Lung (tissue), 12 donors: Measurements from ENCODE around the gene AMN. TPM values are rescaled to one million over a fixed set of nuclear protein-coding genes. Genes with fewer than 3 reads are reported as not detected.
"Not testable (repeated sequence)": the region's sequence is repeated elsewhere in the genome, so short reads cannot be mapped to it uniquely, and the experiment has no call there.

Experiments used
- ATAC-seq: fragments of 200-7000 bp; cut with Tn5 transposase; one replicate; pipeline ENCODE4 v1.9.1; 2020; ENCODE audit warnings: moderate number of reproducible peaks; ENCODE audit not compliant: insufficient read depth, low FRiP score
- DNase-seq, 3 donors: peaks; one replicate each; pipeline ENCODE4 v3.0.0-alpha.2; 2013 to 2017
- H3K27ac ChIP-seq, 2 donors: one replicate each; pipeline ENCODE4 v1.5.1; 2013; ENCODE audit warnings: mild to moderate bottlenecking in 2 of 2, moderate library complexity in 2 of 2, control low read depth in 1 of 2, inconsistent platforms in 1 of 2, low read depth in 1 of 2, low read length in 1 of 2
- H3K27me3 ChIP-seq, 3 donors: one replicate each; pipeline ENCODE4 v1.5.1; 2013; ENCODE audit warnings: low read length in 2 of 3; ENCODE audit not compliant: control insufficient read depth in 3 of 3, insufficient read depth in 3 of 3
- H3K36me3 ChIP-seq, 4 donors: one replicate each; pipeline ENCODE4 v1.5.1; 2013; ENCODE audit warnings: low read length in 4 of 4, mild to moderate bottlenecking in 1 of 4, moderate library complexity in 1 of 4; ENCODE audit not compliant: control insufficient read depth in 4 of 4, insufficient read depth in 4 of 4
- H3K4me1 ChIP-seq, 5 donors: one replicate each; pipeline ENCODE4 v1.5.1; 2013; ENCODE audit warnings: low read length in 5 of 5, mild to moderate bottlenecking in 2 of 5, moderate library complexity in 1 of 5; ENCODE audit not compliant: control insufficient read depth in 5 of 5, insufficient read depth in 5 of 5
- H3K4me3 ChIP-seq: one replicate; pipeline ENCODE4 v1.5.1; 2013; ENCODE audit warnings: mild to moderate bottlenecking, control low read depth, moderate library complexity
- H3K9ac ChIP-seq, 2 donors: one replicate each; pipeline ENCODE4 v1.5.1; 2013; ENCODE audit warnings: low read length in 2 of 2, control low read depth in 1 of 2; ENCODE audit not compliant: insufficient read depth in 1 of 2
- H3K9me3 ChIP-seq, 4 donors: one replicate each; pipeline ENCODE4 v1.5.1; 2013; ENCODE audit warnings: low read length in 3 of 4, mild to moderate bottlenecking in 1 of 4, moderate library complexity in 1 of 4; ENCODE audit not compliant: control insufficient read depth in 4 of 4, insufficient read depth in 3 of 4
- WGBS, 2 donors: extraction: QIAGEN DNeasy Blood & Tissue Kit; methylation state at CpG; one replicate each; pipeline ENCODE4 v1.1.7; 2013; 5-methylcytosine and 5-hydroxymethylcytosine counted together
- polyA plus RNA-seq, 2 donors: library from polyadenylated mRNA; stranded (reverse); fragments of 200-250 nt; gene quantifications; one replicate each; pipeline ENCODE4 v1.2.1, GENCODE V29; 2013
- total RNA-seq, 2 donors: library from RNA; depleted of rRNA in 1 of 2; stranded (reverse); fragments of >200 nt in 1 of 2; gene quantifications; one replicate each; pipeline ENCODE4 v1.2.1, GENCODE V29; 2014 to 2021
- TF ChIP-seq, protein P1 (sequence below): IDR thresholded peaks from 2 replicates; pipeline ENCODE4 v1.5.1; 2012; ENCODE audit warnings: mild to moderate bottlenecking; ENCODE audit errors: control extremely low read depth, extremely low read depth
- donor health status: control.
- donor health status: control.
- donor health status: Bipolar disorder and iron deficiency.
- donor health status: healthy.
- donor health status: DM: yes; HTN: yes; CAD: no.

The AMN gene
- total and polyA plus RNA-seq, 4 donors = 0.94 to 24.7 (median 12.6) TPM

DNA sequence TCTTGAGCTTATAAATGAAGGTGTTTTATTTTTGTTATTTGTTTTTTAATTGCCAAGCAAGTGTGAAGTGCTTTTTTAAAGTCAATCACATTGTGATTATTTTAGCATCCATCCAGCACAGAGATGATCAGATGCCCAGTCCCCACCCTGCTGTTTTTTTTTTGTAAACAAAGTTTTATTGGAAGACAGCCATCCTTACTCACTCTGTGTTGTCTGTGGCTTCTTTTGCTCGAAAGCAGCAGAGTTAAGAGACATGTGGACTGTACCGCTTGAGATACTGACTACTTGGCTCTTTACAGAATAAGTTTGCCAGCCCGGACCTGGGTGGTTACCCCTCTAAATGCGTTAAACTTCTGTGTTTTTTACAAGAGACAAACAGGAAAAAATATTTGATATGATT, 30.9 kb upstream of the AMN start:
- Histone ChIP-seq H3K27me3 (no peaks in the 10 kb centered on the region), H3K9ac (no peak overlapping the region), H3K9me3 (no peaks in the 10 kb centered on the region), H3K36me3 (peaks cover 0 to 13% (median 8%) of the 10 kb centered on the region in 4 donors), H3K27ac (no peak overlapping the region), H3K4me3 (no peak overlapping the region), H3K4me1 (peaks cover 0 to 18% (median 0%) of the 10 kb centered on the region in 5 donors)
- 81 to 84% methylated on average over 4 of the region's 4 CpGs for WGBS, 2 donors
- DNase-seq (peak in 2 of 3 donors; percentile 57 to 65), ATAC-seq (no peak)
- TF ChIP-seq, protein P1, sequence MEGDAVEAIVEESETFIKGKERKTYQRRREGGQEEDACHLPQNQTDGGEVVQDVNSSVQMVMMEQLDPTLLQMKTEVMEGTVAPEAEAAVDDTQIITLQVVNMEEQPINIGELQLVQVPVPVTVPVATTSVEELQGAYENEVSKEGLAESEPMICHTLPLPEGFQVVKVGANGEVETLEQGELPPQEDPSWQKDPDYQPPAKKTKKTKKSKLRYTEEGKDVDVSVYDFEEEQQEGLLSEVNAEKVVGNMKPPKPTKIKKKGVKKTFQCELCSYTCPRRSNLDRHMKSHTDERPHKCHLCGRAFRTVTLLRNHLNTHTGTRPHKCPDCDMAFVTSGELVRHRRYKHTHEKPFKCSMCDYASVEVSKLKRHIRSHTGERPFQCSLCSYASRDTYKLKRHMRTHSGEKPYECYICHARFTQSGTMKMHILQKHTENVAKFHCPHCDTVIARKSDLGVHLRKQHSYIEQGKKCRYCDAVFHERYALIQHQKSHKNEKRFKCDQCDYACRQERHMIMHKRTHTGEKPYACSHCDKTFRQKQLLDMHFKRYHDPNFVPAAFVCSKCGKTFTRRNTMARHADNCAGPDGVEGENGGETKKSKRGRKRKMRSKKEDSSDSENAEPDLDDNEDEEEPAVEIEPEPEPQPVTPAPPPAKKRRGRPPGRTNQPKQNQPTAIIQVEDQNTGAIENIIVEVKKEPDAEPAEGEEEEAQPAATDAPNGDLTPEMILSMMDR = no peak

GRCh38 chr14:102892651-102893050, 29.8 kb upstream of the AMN start:
- DNase-seq = no peak
- Histone ChIP-seq H3K9me3 (no peaks in the 10 kb centered on the region), H3K4me1 (peaks cover 0 to 18% (median 0%) of the 10 kb centered on the region in 5 donors), H3K27me3 (no peaks in the 10 kb centered on the region), H3K36me3 (peaks cover 0 to 14% (median 8%) of the 10 kb centered on the region in 4 donors), H3K27ac (no peak overlapping the region), H3K4me3 (no peak overlapping the region), H3K9ac (no peak overlapping the region)
- WGBS, 2 donors = 97% methylated on average over 8 of the region's 8 CpGs
- TF ChIP-seq, protein P1 = no peak
- ATAC-seq = no peak

DNA sequence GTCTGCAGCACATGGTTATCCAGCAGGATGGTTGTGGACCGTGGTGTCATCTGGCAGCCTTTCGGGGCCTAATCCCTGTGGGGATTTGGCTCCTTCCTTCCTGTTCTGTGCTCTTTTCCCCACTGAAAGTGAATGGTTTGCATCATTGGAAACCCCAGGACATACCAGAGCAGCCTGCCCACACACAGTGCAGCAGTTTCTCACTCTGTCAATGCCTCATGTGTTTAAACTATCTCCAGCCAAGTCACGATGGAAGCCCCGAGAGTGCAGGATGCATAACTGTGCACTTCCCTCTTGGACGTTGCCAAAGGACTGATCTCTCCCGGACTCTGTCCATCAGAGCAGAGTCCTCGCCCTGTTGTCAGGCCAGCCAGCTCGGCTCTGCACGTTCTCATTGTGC, 29.0 kb upstream of the AMN start:
- ATAC-seq (peak; percentile 13), DNase-seq (peak; percentile 83 to 93 (median 88))
- Histone ChIP-seq H3K4me1 (peaks cover 0 to 18% (median 0%) of the 10 kb centered on the region in 5 donors), H3K9ac (no peak overlapping the region), H3K27me3 (no peaks in the 10 kb centered on the region), H3K27ac (no peak overlapping the region), H3K4me3 (no peak overlapping the region), H3K36me3 (peaks cover 0 to 14% (median 8%) of the 10 kb centered on the region in 4 donors), H3K9me3 (no peaks in the 10 kb centered on the region)
- 79 to 85% methylated on average over 9 of the region's 9 CpGs for WGBS, 2 donors
- TF ChIP-seq, protein P1 = no peak

DNA sequence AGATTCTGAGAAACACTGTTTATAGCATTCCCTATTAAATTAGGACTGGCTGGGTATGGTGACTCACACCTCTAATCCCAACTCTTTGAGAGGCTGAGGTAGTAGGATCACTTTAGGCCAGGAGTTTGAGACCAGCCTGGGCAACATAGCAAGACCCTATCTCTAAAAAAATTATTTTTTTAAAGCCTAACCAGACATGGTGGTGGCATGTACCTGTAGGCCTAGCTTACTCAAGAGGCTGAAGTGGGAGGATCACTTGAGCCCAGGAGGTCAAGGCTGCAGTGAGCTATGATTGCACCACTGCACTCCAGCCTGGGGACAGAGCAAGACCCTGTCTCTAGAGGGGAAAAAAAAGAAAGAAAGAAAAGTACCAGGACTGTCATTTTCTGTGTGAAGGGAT, 25.7 kb upstream of the AMN start:
- Histone ChIP-seq H3K36me3 (peaks cover 0 to 13% (median 2%) of the 10 kb centered on the region in 4 donors), H3K4me1 (peaks cover 0 to 12% (median 9%) of the 10 kb centered on the region in 5 donors)
- not testable (repeated sequence) for H3K27ac ChIP-seq, ATAC-seq, H3K9ac ChIP-seq, H3K4me3 ChIP-seq, DNase-seq, H3K9me3 ChIP-seq, H3K27me3 ChIP-seq
